Mesendoderm (in vitro differentiated cells): Measurements from ENCODE around the gene PRKCSH.

Experiments used
- DNase-seq: peaks from one replicate; pipeline ENCODE4 v3.0.0; 2013
- H2AK5ac ChIP-seq: 2 replicates; pipeline ENCODE4 v1.6.1; 2013; ENCODE audit warnings: low read length, inconsistent platforms
- H2BK120ac ChIP-seq: 2 replicates; pipeline ENCODE4 v1.6.1; 2013; ENCODE audit warnings: low read depth, mild to moderate bottlenecking, low read length, moderate library complexity, mixed read lengths
- H2BK15ac ChIP-seq: replicated peaks from 2 replicates; pipeline ENCODE4 v1.6.1; 2013; ENCODE audit warnings: low read depth, mild to moderate bottlenecking, moderate library complexity
- H2BK5ac ChIP-seq: 2 replicates; pipeline ENCODE4 v1.6.1; 2013; ENCODE audit warnings: low read length, inconsistent platforms
- H3K18ac ChIP-seq: 2 replicates; pipeline ENCODE4 v1.6.1; 2013; ENCODE audit warnings: mild to moderate bottlenecking, low read length, mixed read lengths
- H3K23ac ChIP-seq: one replicate; pipeline ENCODE4 v1.6.1; 2013; ENCODE audit warnings: low read length
- H3K27ac ChIP-seq: 2 replicates; pipeline ENCODE4 v1.5.1; 2013; ENCODE audit warnings: low read depth, mild to moderate bottlenecking, inconsistent platforms, low read length, moderate library complexity
- H3K27me3 ChIP-seq: 2 replicates; pipeline ENCODE4 v1.6.1; 2013; ENCODE audit warnings: low read length, control low read depth, mild to moderate bottlenecking, inconsistent platforms; ENCODE audit not compliant: insufficient read depth, poor library complexity
- H3K36me3 ChIP-seq: 2 replicates; pipeline ENCODE4 v1.6.1; 2013; ENCODE audit warnings: low read length, inconsistent platforms; ENCODE audit not compliant: control insufficient read depth, insufficient read depth
- H3K4ac ChIP-seq: one replicate; pipeline ENCODE4 v1.6.1; 2013; ENCODE audit warnings: low read depth, mild to moderate bottlenecking, low read length, moderate library complexity
- H3K4me1 ChIP-seq: 2 replicates; pipeline ENCODE4 v1.6.1; 2013; ENCODE audit warnings: low read depth, low read length, inconsistent platforms; ENCODE audit not compliant: control insufficient read depth
- H3K4me2 ChIP-seq: 2 replicates; pipeline ENCODE4 v1.6.1; 2013; ENCODE audit warnings: low read length
- H3K4me3 ChIP-seq: 2 replicates; pipeline ENCODE4 v1.5.1; 2013; ENCODE audit warnings: mild to moderate bottlenecking, low read length
- H3K56ac ChIP-seq: one replicate; pipeline ENCODE4 v1.6.1; 2013; ENCODE audit warnings: low read length
- H3K79me1 ChIP-seq: 2 replicates; pipeline ENCODE4 v1.6.1; 2013; ENCODE audit warnings: low read length, inconsistent platforms
- H3K79me2 ChIP-seq: 2 replicates; pipeline ENCODE4 v1.6.1; 2013; ENCODE audit warnings: mild to moderate bottlenecking, low read length; ENCODE audit not compliant: control insufficient read depth, insufficient read depth
- H3K9ac ChIP-seq: 2 replicates; pipeline ENCODE4 v1.6.1; 2013; ENCODE audit warnings: low read length, inconsistent platforms
- H4K5ac ChIP-seq: one replicate; pipeline ENCODE4 v1.6.1; 2013; ENCODE audit warnings: low read length
- H4K8ac ChIP-seq: one replicate; pipeline ENCODE4 v1.6.1; 2013; ENCODE audit warnings: low read depth, mild to moderate bottlenecking, control low read depth, low read length, moderate library complexity
- WGBS: extraction: QIAGEN DNeasy Blood & Tissue Kit; methylation state at CpG from one replicate; pipeline ENCODE4 v1.1.7; 2013; ENCODE audit warnings: low lambda C conversion rate, missing lambda C conversion rate; ENCODE audit not compliant: insufficient coverage; ENCODE audit errors: extremely low coverage; 5-methylcytosine and 5-hydroxymethylcytosine counted together

The PRKCSH gene

GRCh38 chr19:11460207-11460606, 24.8 kb downstream of the PRKCSH start:
- Histone ChIP-seq H4K5ac (no peak overlapping the region), H3K27me3 (no peaks in the 10 kb centered on the region), H3K56ac (no peak overlapping the region), H3K79me2 (no peaks in the 10 kb centered on the region), H4K8ac (no peak overlapping the region), H2AK5ac (no peak overlapping the region), H3K18ac (no peak overlapping the region), H3K9ac (no peak overlapping the region), H2BK120ac (no peak overlapping the region), H3K27ac (no peak overlapping the region), H3K4me2 (no peak overlapping the region), H3K79me1 (no peaks in the 10 kb centered on the region), H3K36me3 (no peaks in the 10 kb centered on the region), H3K4me3 (no peak overlapping the region), H3K4me1 (no peaks in the 10 kb centered on the region), H3K23ac (no peak overlapping the region), H2BK5ac (no peak overlapping the region), H2BK15ac (no peak overlapping the region), H3K4ac (no peak overlapping the region)
- WGBS: no CpG with 5 or more reads among the region's 4 CpGs
- DNase-seq: no peak

GRCh38 chr19:11461453-11461852, 26.0 kb downstream of the PRKCSH start:
- Histone ChIP-seq H3K36me3 (no peaks in the 10 kb centered on the region), H3K27ac (no peak overlapping the region)
- no CpG with 5 or more reads among the region's 2 CpGs for WGBS

GRCh38 chr19:11463391-11463790, 28.0 kb downstream of the PRKCSH start:
- no peak overlapping the region for H3K4ac ChIP-seq
- H2BK120ac ChIP-seq: no peak overlapping the region
- no peak overlapping the region for H2BK15ac ChIP-seq
- H3K79me2 ChIP-seq: no peaks in the 10 kb centered on the region
- no peak overlapping the region for H3K18ac ChIP-seq
- H3K4me2 ChIP-seq: no peak overlapping the region
- H3K4me3 ChIP-seq: no peak overlapping the region
- no peaks in the 10 kb centered on the region for H3K36me3 ChIP-seq
- H4K8ac ChIP-seq: no peak overlapping the region
- H3K4me1 ChIP-seq: no peaks in the 10 kb centered on the region
- no peaks in the 10 kb centered on the region for H3K27me3 ChIP-seq
- no peak overlapping the region for H4K5ac ChIP-seq
- H3K79me1 ChIP-seq: no peaks in the 10 kb centered on the region
- no peak overlapping the region for H3K9ac ChIP-seq
- H3K27ac ChIP-seq: no peak overlapping the region
- H3K23ac ChIP-seq: no peak overlapping the region
- no peak for DNase-seq
- no peak overlapping the region for H3K56ac ChIP-seq
- WGBS: no CpG with 5 or more reads among the region's 12 CpGs
- no peak overlapping the region for H2BK5ac ChIP-seq
- H2AK5ac ChIP-seq: no peak overlapping the region

More at GRCh38 chr19:11461453-11461852, 26.0 kb downstream of the PRKCSH start:
- Histone ChIP-seq H3K79me2 (no peaks in the 10 kb centered on the region), H4K5ac (no peak overlapping the region), H2BK120ac (no peak overlapping the region), H3K56ac (no peak overlapping the region), H3K23ac (no peak overlapping the region), H3K18ac (no peak overlapping the region), H3K4me2 (no peak overlapping the region), H2BK15ac (no peak overlapping the region), H4K8ac (no peak overlapping the region), H3K9ac (no peak overlapping the region), H3K27me3 (no peaks in the 10 kb centered on the region), H2BK5ac (no peak overlapping the region), H3K4ac (no peak overlapping the region), H2AK5ac (no peak overlapping the region), H3K4me3 (no peak overlapping the region), H3K79me1 (no peaks in the 10 kb centered on the region), H3K4me1 (no peaks in the 10 kb centered on the region)
- no peak for DNase-seq

- 100% methylated on average over 5 of the region's 11 CpGs for WGBS
- Histone ChIP-seq H4K5ac (no peak overlapping the region), H2BK15ac (no peak overlapping the region), H2BK120ac (no peak overlapping the region), H3K18ac (no peak overlapping the region), H3K79me1 (no peaks in the 10 kb centered on the region), H3K23ac (no peak overlapping the region), H3K79me2 (no peaks in the 10 kb centered on the region), H2AK5ac (no peak overlapping the region), H2BK5ac (no peak overlapping the region), H3K36me3 (no peaks in the 10 kb centered on the region), H3K56ac (no peak overlapping the region), H3K4me3 (no peak overlapping the region), H3K27me3 (no peaks in the 10 kb centered on the region), H3K4me2 (no peak overlapping the region), H3K27ac (no peak overlapping the region), H3K9ac (no peak overlapping the region), H3K4me1 (no peaks in the 10 kb centered on the region), H3K4ac (no peak overlapping the region), H4K8ac (no peak overlapping the region)
- DNase-seq: no peak
Measured at GRCh38 chr19:11464333-11465265, 29.2 kb downstream of the PRKCSH start.

- WGBS: no CpG with 5 or more reads among the region's 8 CpGs
- no peaks in the 10 kb centered on the region for H3K4me1 ChIP-seq
Measured at GRCh38 chr19:11465600-11465999, 30.2 kb downstream of the PRKCSH start.

More at GRCh38 chr19:11465600-11465999, 30.2 kb downstream of the PRKCSH start:
- Histone ChIP-seq H3K79me1 (no peaks in the 10 kb centered on the region), H4K5ac (no peak overlapping the region), H3K79me2 (no peaks in the 10 kb centered on the region), H2BK15ac (no peak overlapping the region), H3K9ac (no peak overlapping the region), H3K27me3 (no peaks in the 10 kb centered on the region), H2BK5ac (no peak overlapping the region), H3K18ac (no peak overlapping the region), H3K4me2 (no peak overlapping the region), H3K23ac (no peak overlapping the region), H4K8ac (no peak overlapping the region), H3K36me3 (no peaks in the 10 kb centered on the region), H2AK5ac (no peak overlapping the region), H2BK120ac (no peak overlapping the region), H3K56ac (no peak overlapping the region), H3K4ac (no peak overlapping the region), H3K27ac (no peak overlapping the region), H3K4me3 (no peak overlapping the region)
- no peak for DNase-seq
